ENCODE measurements around the gene CYP24A1.

The CYP24A1 gene

GRCh38 chr20:54170026-54170471 lies 3.7 kb downstream of the CYP24A1 start:
- no peak for DNase-seq (ENCODE audit: low read depth in 2 of 2)
- TF ChIP-seq CTCF (IDR thresholded peaks at IDR 0.05; ENCODE audit: low read depth, low read length), result no peak
- no peak overlapping the region for H3K4me3 ChIP-seq (replicated peaks in 1 of 2; ENCODE audit: low read depth in 2 of 2, low read length in 2 of 2)

GRCh38 chr20:54168961-54169862 lies 4.6 kb downstream of the CYP24A1 start:
- peak in 1 of 2 donors; percentile 11 for DNase-seq (ENCODE audit: low read depth in 2 of 2)
- no peak overlapping the region for H3K4me3 ChIP-seq (replicated peaks in 1 of 2; ENCODE audit: low read depth in 2 of 2, low read length in 2 of 2)
- no peak for TF ChIP-seq CTCF (IDR thresholded peaks at IDR 0.05; ENCODE audit: low read depth, low read length)

GRCh38 chr20:54167909-54168872 lies 5.6 kb downstream of the CYP24A1 start:
- DNase-seq (ENCODE audit: low read depth in 2 of 2), result peak; percentile 21 to 55
- TF ChIP-seq CTCF (IDR thresholded peaks at IDR 0.05; ENCODE audit: low read depth, low read length), result no peak
- no peak overlapping the region for H3K4me3 ChIP-seq (replicated peaks in 1 of 2; ENCODE audit: low read depth in 2 of 2, low read length in 2 of 2)

GRCh38 chr20:54166987-54167662 lies 6.7 kb downstream of the CYP24A1 start:
- H3K4me3 ChIP-seq (replicated peaks in 1 of 2; ENCODE audit: low read depth in 2 of 2, low read length in 2 of 2), result no peak overlapping the region
- no peak for DNase-seq (ENCODE audit: low read depth in 2 of 2)
- no peak for TF ChIP-seq CTCF (IDR thresholded peaks at IDR 0.05; ENCODE audit: low read depth, low read length)

GRCh38 chr20:54165803-54166202 lies 8.0 kb downstream of the CYP24A1 start:
- no peak overlapping the region for H3K4me3 ChIP-seq (replicated peaks in 1 of 2; ENCODE audit: low read depth in 2 of 2, low read length in 2 of 2)
- no peak for DNase-seq (ENCODE audit: low read depth in 2 of 2)
- TF ChIP-seq CTCF (IDR thresholded peaks at IDR 0.05; ENCODE audit: low read depth, low read length), result no peak

GRCh38 chr20:54165014-54165413 lies 8.8 kb downstream of the CYP24A1 start:
- no peak for DNase-seq (ENCODE audit: low read depth in 2 of 2)
- TF ChIP-seq CTCF (IDR thresholded peaks at IDR 0.05; ENCODE audit: low read depth, low read length), result no peak
- H3K4me3 ChIP-seq (replicated peaks in 1 of 2; ENCODE audit: low read depth in 2 of 2, low read length in 2 of 2), result no peak overlapping the region
